A673 (cell line): ENCODE measurements around the gene OPN1MW3.
"Not testable (repeated sequence)": the region's sequence is repeated elsewhere in the genome, so short reads cannot be mapped to it uniquely, and the experiment has no call there.

Source experiments
- CTCF ChIP-seq: fragments of 300-800, 200-600 bp; sonication (generic); conservative IDR thresholded peaks from 2 replicates; pipeline ENCODE4 v1.5.1; 2017; ENCODE audit warnings: low read depth, mild to moderate bottlenecking, antibody characterized with exemption, low read length, moderate library complexity, mixed read lengths
- EZH2 ChIP-seq: fragments of 200-600 bp; sonication (generic); IDR thresholded peaks from 2 replicates; pipeline ENCODE4 v1.6.1; 2017; ENCODE audit warnings: borderline replicate concordance, low read depth, mild to moderate bottlenecking, mixed read lengths, antibody characterized with exemption, low read length; ENCODE audit not compliant: poor library complexity, severe bottlenecking

GRCh38 chrX:154233620-154234019 lies 23.8 kb upstream of the OPN1MW3 start:
- TF ChIP-seq CTCF, EZH2: not testable (repeated sequence)
